Heart left ventricle (tissue), 13 donors: ENCODE data around the gene RNF111.

Source experiments
- POLR2A ChIP-seq, 2 donors: fragments of 450-650 bp; IDR thresholded peaks; one replicate each; pipeline ENCODE4 v1.6.1; 2017; ENCODE audit warnings: antibody characterized with exemption in 2 of 2, mild to moderate bottlenecking in 2 of 2, moderate library complexity in 2 of 2
- TF ChIP-seq, protein P1 (sequence below), 12 donors: fragments of 200-600 bp; sonication (generic) in 4 of 12; IDR thresholded peaks; one replicate each; pipeline versions ENCODE4 v1.5.0 to v1.8.0; 2018 to 2022; ENCODE audit warnings: antibody characterized with exemption in 12 of 12, mild to moderate bottlenecking in 5 of 12
- donor health status: ischemic (EF 13 %, LVEDD 7.1; RV severe dilation, severe dysfunction).
- donor health status: DM: no; HTN: yes; CAD: no.
- donor health status: DM: no; HTN: no; CAD: no.
- donor health status: ischemic (EF 25% LVEDD 6.9; RV normal size, moderate dysfunction).
- donor health status: ischemic (EF 25% LVEDD 5.7; RV mildly dilated, moderate dysfunction).
- donor health status: ischemic (EF 35%, LVEDD 5.7; RV mildly dilated, moderate dysfunction).
- donor health status: nonischemic (EF 11% LVEDD 7.7; RV severe dilation, severe dysfunction).
- donor health status: DM: yes; HTN: yes; CAD: no.
- donor health status: PGD.
- donor health status: ischemic (EF 29% LVEDD 5.4; RV normal size, mild dysfunction).
- donor health status: nonischemic (EF 23%, LVEDD 6.1; RV moderate dilation, normal function).

GRCh38 chr15:58992181-58992580 lies 4.7 kb downstream of the RNF111 start:
- TF ChIP-seq, protein P1, sequence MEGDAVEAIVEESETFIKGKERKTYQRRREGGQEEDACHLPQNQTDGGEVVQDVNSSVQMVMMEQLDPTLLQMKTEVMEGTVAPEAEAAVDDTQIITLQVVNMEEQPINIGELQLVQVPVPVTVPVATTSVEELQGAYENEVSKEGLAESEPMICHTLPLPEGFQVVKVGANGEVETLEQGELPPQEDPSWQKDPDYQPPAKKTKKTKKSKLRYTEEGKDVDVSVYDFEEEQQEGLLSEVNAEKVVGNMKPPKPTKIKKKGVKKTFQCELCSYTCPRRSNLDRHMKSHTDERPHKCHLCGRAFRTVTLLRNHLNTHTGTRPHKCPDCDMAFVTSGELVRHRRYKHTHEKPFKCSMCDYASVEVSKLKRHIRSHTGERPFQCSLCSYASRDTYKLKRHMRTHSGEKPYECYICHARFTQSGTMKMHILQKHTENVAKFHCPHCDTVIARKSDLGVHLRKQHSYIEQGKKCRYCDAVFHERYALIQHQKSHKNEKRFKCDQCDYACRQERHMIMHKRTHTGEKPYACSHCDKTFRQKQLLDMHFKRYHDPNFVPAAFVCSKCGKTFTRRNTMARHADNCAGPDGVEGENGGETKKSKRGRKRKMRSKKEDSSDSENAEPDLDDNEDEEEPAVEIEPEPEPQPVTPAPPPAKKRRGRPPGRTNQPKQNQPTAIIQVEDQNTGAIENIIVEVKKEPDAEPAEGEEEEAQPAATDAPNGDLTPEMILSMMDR (IDR thresholded peaks at IDR 0.05) = no peak
- no peak for TF ChIP-seq POLR2A (IDR thresholded peaks at IDR 0.05)
